GM18507 (cell line): Measurements from ENCODE around the gene AKAP1.

Source experiments
- DNase-seq: peaks from one replicate; pipeline ENCODE4 v3.0.0; 2011; ENCODE audit warnings: low read depth; ENCODE audit not compliant: insufficient read length; ENCODE audit errors: extremely low spot score
- FAIRE-seq: peaks from 2 replicates; lab custom pipeline; 2011; peaks lifted over from hg19 to GRCh38; lab: Jason Lieb, UNC

Gene AKAP1

GRCh38 chr17:57145347-57145746 is 60.3 kb downstream of the AKAP1 start:
- FAIRE-seq: no peak
- no peak for DNase-seq

GRCh38 chr17:57146273-57146672 is 61.2 kb downstream of the AKAP1 start:
- DNase-seq (no peak), FAIRE-seq (no peak)

- DNase-seq: no peak
- no peak for FAIRE-seq
Measured at GRCh38 chr17:57151798-57152197, 66.8 kb downstream of the AKAP1 start.

- DNase-seq: no peak
- FAIRE-seq: no peak
Measured at GRCh38 chr17:57152967-57153528, 68.0 kb downstream of the AKAP1 start.

- FAIRE-seq: no peak
- no peak for DNase-seq
Measured at GRCh38 chr17:57154921-57155320, 69.9 kb downstream of the AKAP1 start.

GRCh38 chr17:57158325-57158724 is 73.3 kb downstream of the AKAP1 start:
- no peak for DNase-seq
- FAIRE-seq: no peak

- FAIRE-seq: no peak
- DNase-seq: no peak
Measured at GRCh38 chr17:57158795-57159194, 73.7 kb downstream of the AKAP1 start.

GRCh38 chr17:57160624-57161023 is 75.6 kb downstream of the AKAP1 start:
- no peak for FAIRE-seq
- no peak for DNase-seq

GRCh38 chr17:57164814-57165213 is 79.8 kb downstream of the AKAP1 start:
- no peak for DNase-seq

GRCh38 chr17:57165754-57166153 is 80.7 kb downstream of the AKAP1 start:
- DNase-seq: no peak
- FAIRE-seq: no peak

More at GRCh38 chr17:57164814-57165213, 79.8 kb downstream of the AKAP1 start:
- no peak for FAIRE-seq

- FAIRE-seq (no peak), DNase-seq (no peak)
Measured at GRCh38 chr17:57166803-57167202, 81.8 kb downstream of the AKAP1 start.

- FAIRE-seq: no peak
- no peak for DNase-seq
Measured at GRCh38 chr17:57168695-57169094, 83.6 kb downstream of the AKAP1 start.

- FAIRE-seq (no peak), DNase-seq (no peak)
Measured at GRCh38 chr17:57170866-57171265, 85.8 kb downstream of the AKAP1 start.
